H1 (cell line): ENCODE data around the gene RNASEL. TPM values are rescaled to one million over a fixed set of nuclear protein-coding genes. Genes with fewer than 3 reads are reported as not detected.

Source experiments
- BCL11A ChIP-seq, 2 experiments: IDR thresholded peaks; one replicate each; pipeline ENCODE4 v1.6.1; 2011; ENCODE audit warnings: low read depth in 2 of 2, low read length in 2 of 2, mild to moderate bottlenecking in 2 of 2
- NANOG ChIP-seq: IDR thresholded peaks from 2 replicates; pipeline ENCODE4 v1.6.1; 2011; ENCODE audit warnings: low read length, low read depth, mild to moderate bottlenecking, inconsistent platforms; ENCODE audit not compliant: insufficient read depth, poor library complexity, severe bottlenecking
- polyA plus RNA-seq, 7 experiments: library from polyadenylated mRNA; depleted of rRNA in 3 of 7; stranded (reverse) in 5 of 7; unstranded in 2 of 7; fragments of >200 nt in 5 of 7; fragments of 200-250 nt in 2 of 7; gene quantifications; 1 replicate in 5 of 7; 2 replicates in 1 of 7; 4 replicates in 1 of 7; pipeline versions ENCODE4 v1.2.1 to v1.2.3, GENCODE V29; 2011 to 2013; ENCODE audit warnings: missing spikeins in 2 of 7, mixed read lengths in 2 of 7
- total RNA-seq: library from RNA; stranded (reverse); fragmentation: NEBNext Ultra II Directional; extraction: Animal tissue kit (Norgen Biotek cat#: 25700); gene quantifications from 2 replicates; pipeline ENCODE4 v1.2.1, GENCODE V29; 2021

RNASEL gene
- total and polyA plus RNA-seq, 2 of the 8 experiments (the other 6 are each of a cell fraction or from before 2014, with no cell fraction given): 0.39 to 0.78 TPM

GRCh38 chr1:182634306-182635072, 45.4 kb upstream of the RNASEL start (continued):
- TF ChIP-seq BCL11A (IDR thresholded peaks at IDR 0.05; ENCODE audit: low read depth in 2 of 2, low read length in 2 of 2): no peak
- TF ChIP-seq NANOG: no peak
